HG03378 (cell line): ENCODE results near the gene CLEC4F.
"Not testable (repeated sequence)": the region's sequence is repeated elsewhere in the genome, so short reads cannot be mapped to it uniquely, and the experiment has no call there.

ENCODE experiments used
- ATAC-seq: cut with Tn5 transposase; IDR thresholded peaks from one replicate; pipeline ENCODE4 v1.9.1; 2021; ENCODE audit warnings: mild to moderate bottlenecking, moderate library complexity; ENCODE audit not compliant: unreplicated experiment

The CLEC4F gene

GRCh38 chr2:70827388-70827787, 7.0 kb upstream of the CLEC4F start:
- ATAC-seq = no peak

GRCh38 chr2:70826696-70827350, 6.4 kb upstream of the CLEC4F start:
- ATAC-seq = no peak

- ATAC-seq = no peak
These were observed 2.9 kb upstream of the CLEC4F start for GRCh38 chr2:70823249-70823648.

GRCh38 chr2:70822843-70823242, 2.4 kb upstream of the CLEC4F start:
- no peak for ATAC-seq

GRCh38 chr2:70817284-70817954, 3.0 kb downstream of the CLEC4F start:
- no peak for ATAC-seq

GRCh38 chr2:70816726-70817125, 3.7 kb downstream of the CLEC4F start:
- no peak for ATAC-seq

GRCh38 chr2:70808983-70809958, 11.1 kb downstream of the CLEC4F start:
- ATAC-seq = no peak

DNA sequence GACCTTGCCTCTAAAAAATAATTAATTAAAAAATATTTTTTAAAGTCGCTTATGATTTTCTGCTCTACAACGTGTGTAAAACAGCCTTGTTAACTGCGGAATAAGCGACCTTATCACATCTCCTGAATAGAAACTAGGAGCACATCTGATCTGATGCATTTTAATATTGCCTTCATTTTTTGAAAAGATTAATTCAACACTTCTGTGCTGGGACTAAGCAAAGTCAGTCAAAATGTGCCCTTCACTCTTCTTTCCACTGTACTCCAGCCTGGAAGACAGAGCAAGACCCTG, 12.6 kb downstream of the CLEC4F start:
- no peak for ATAC-seq

GRCh38 chr2:70807102-70807827, 13.1 kb downstream of the CLEC4F start:
- ATAC-seq = no peak

- no peak for ATAC-seq
These were observed 13.8 kb downstream of the CLEC4F start for GRCh38 chr2:70806620-70807019.

- no peak for ATAC-seq
These were observed 14.4 kb downstream of the CLEC4F start for GRCh38 chr2:70806013-70806412.

GRCh38 chr2:70801607-70802263, 18.7 kb downstream of the CLEC4F start:
- ATAC-seq = no peak

DNA sequence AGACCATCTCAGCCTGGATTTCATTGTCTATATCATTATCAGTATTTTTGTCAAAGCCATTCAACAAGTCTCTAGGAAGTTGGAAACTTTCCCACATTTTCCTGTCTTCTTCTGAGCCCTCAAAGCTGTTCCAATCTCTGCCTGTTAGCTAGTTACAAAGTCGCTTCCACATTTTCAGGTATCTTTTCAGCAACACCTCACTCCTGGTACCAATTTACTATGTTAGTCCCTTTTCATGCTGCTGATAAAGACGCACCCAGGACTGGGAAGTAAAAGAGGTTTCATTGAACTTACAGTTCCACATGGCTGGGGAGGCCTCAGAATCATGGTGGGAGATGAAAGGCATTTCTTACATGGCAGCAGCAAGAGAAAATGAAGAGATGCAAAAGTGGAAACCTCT, 20.7 kb downstream of the CLEC4F start:
- no peak for ATAC-seq

DNA sequence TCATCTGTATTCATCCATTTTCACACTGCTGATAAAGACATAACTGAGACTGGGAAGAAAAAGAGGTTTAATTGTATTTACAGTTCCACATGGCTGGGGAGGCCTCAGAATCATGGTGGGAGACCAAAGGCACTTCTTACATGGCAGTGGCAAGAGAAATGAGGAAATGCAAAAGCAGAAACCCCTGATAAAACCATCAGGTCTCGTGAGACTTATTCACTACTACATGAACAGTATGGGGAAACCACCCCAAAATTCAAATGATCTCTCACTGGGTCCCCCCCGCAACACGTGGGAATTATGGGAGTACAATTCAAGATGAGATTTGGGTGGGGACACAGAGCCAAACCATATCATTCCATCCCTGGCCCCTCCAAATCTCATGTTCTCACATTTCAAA, 22.4 kb downstream of the CLEC4F start:
- ATAC-seq = not testable (repeated sequence)

- ATAC-seq = no peak
These were observed 22.9 kb downstream of the CLEC4F start for GRCh38 chr2:70797506-70797905.

DNA sequence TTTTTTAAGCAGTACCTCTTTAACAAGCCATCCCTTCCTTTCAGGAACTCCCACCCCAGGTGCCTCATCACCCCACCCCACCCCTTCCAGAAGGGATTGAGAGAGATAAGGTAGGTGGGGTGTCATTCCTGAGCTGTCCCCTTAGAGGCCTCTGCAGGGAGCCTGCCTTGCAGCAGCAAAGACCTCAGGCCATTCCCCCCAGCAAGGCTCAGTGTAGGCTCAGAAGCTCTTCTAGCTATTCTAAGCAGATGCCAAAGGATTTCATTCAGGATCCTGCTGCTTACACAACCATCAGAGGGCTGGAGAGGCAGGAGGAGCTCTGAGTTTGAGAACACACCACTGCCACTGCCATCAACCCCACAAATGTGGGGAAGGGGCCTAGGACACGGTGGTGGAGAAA, 24.1 kb downstream of the CLEC4F start:
- ATAC-seq = no peak

DNA sequence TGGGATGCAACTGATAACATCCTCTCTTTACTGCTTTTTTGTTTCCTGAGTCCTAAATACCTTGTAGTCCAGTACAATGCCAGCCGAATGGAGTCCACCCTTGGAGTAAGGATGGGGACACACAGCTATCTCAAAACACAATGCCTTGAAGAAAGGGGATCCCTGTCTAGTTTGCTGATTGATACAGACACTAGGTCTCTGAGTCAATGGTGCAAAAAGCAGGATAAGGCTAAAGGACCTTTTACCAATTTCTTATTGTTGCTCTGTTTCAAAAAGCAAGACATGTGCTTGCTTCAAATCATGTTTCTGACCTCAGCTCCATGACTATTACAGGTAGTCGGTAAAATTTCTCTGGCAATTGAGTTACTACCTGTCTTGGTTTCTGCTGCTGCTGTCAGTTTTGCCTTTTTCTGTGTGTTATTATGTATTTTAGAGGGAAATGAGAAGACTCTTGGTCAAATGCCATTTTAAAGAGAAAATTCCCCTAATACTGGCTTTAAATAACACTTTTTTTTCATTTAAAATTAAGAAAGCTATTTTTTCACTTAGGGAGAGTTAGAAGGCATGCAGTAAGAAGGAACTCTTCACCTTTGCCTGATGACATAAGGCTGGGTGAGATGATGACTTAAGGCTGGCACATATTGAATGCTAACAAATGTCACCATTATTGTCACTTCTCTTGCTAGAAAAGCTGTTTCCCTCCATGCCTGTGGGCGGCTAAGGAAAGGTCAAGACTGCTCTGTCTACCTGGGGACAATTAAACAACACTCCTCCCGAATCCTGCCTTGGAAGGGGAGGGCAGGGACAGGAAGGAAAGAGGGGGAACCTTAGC, 25.0 kb downstream of the CLEC4F start:
- no peak for ATAC-seq

DNA sequence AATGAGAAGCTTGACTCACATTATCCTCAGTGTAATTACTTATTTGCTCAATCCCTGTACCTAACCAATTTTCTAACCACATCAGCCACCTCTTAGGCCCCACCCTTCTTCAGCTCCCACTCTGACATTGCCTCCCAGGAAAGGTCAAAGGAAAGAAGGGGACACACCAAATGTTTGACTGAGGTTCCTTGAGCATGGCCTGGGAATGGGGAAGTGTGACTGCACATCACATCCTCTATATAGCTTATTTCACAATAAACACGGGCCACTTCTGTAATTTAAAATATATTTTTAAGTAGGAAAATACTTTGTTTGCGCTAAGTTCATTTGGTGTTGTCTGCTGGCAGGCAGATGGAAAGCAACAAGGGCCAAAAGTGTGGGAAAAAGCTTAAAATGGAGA, 26.9 kb downstream of the CLEC4F start:
- ATAC-seq = no peak

DNA sequence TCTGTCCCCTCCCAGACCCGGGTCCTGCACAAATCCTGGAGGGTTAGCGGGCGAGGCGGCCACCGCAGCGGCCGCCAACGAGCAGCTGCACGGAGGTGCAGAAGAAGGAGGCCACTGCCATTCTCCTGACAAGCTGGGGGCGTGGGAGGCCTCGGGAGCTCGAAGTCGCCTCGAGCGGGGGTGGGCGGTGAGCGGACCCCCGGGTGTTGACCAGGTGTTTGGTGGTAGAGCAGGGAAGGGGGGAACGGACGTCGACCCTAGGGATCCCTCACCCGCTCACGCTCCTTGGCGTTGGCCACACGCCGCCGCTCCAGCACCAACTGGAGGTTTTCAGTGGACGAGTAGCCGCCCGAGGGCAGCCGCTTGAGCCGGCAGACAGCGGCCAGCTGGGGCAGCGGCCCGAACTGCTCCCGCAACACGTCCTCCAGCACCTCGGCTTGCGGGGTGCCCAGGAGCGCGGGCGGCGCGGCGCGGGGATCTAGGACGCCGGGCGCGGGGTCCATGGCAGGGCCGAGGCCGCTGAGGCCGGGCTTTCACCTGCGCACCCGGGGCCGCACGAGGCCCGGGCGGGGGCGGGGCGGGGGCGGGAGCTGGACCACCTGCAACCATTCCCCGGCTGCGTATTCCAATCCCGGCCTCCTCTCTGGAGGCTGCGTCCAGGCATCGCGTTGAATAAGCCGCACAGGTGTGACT, 30.1 kb downstream of the CLEC4F start, which contains the start of gene FIGLA:
TSS of gene FIGLA (minus strand) at position 508 of the 693 bp plus-strand sequence. CDS start at position 503, 5 bp downstream.
- no peak for ATAC-seq
